Adrenal gland (tissue), 12 donors: Measurements from ENCODE around the gene ASB18. TPM values are rescaled to one million over a fixed set of nuclear protein-coding genes. Genes with fewer than 3 reads are reported as not detected.

Source experiments
- DNase-seq, 7 donors: peaks; one replicate each; pipeline ENCODE4 v3.0.0-alpha.2; 2019 to 2020
- H3K27ac ChIP-seq, 5 donors: fragments of 200-600 bp; sonication (generic) in 4 of 5; 1 replicate in 3 of 5; 2 replicates in 2 of 5; pipeline versions ENCODE4 v1.5.1 to v1.8.0; 2016 to 2020; ENCODE audit warnings: mild to moderate bottlenecking in 1 of 5
- H3K27me3 ChIP-seq: fragments of 200-600 bp; 2 replicates; pipeline ENCODE4 v1.8.0; 2021
- H3K36me3 ChIP-seq, 2 donors: fragments of 200-600 bp; replicated peaks in 1 of 2; 1 replicate in 1 of 2; 2 replicates in 1 of 2; pipeline versions ENCODE4 v1.5.1 to v1.8.0; 2018 to 2022
- H3K4me1 ChIP-seq, 2 donors: fragments of 200-600 bp; replicated peaks in 1 of 2; 1 replicate in 1 of 2; 2 replicates in 1 of 2; pipeline versions ENCODE4 v1.5.1 to v1.8.0; 2018 to 2021
- H3K4me3 ChIP-seq, 4 donors: fragments of 200-600 bp; sonication (generic) in 3 of 4; one replicate each; pipeline ENCODE4 v1.5.1; 2016 to 2018
- H3K9me3 ChIP-seq, 3 donors: fragments of 200-600 bp; sonication (generic) in 1 of 3; replicated peaks in 1 of 3; 1 replicate in 2 of 3; 2 replicates in 1 of 3; pipeline versions ENCODE4 v1.5.1 to v1.8.0; 2016 to 2021
- CTCF ChIP-seq, 6 experiments: fragments of 450-650 bp in 4 of 6; fragments of 200-600 bp in 2 of 6; sonication (generic) in 1 of 6; IDR thresholded peaks; 1 replicate in 5 of 6; 2 replicates in 1 of 6; pipeline versions ENCODE4 v1.5.1 to v1.8.0; 2016 to 2021; ENCODE audit warnings: antibody characterized with exemption in 6 of 6, mild to moderate bottlenecking in 2 of 6, moderate library complexity in 1 of 6
- POLR2A ChIP-seq, 2 donors: fragments of 450-650 bp; IDR thresholded peaks; one replicate each; pipeline ENCODE4 v1.6.1; 2017; ENCODE audit warnings: antibody characterized with exemption in 2 of 2, mild to moderate bottlenecking in 2 of 2, moderate library complexity in 1 of 2
- WGBS, 4 donors: extraction: QIAGEN DNeasy Blood & Tissue Kit in 2 of 4; methylation state at CpG; one replicate each; pipeline versions ENCODE4 v1.1.5 to v1.1.7; 2013 to 2017; 5-methylcytosine and 5-hydroxymethylcytosine counted together
- intact Hi-C, 2 donors: fragments of 100-400 bp; cut with DNase I; formaldehyde crosslinking; loops; one replicate each; pipeline versions ENCODE4 v1.14.1 to v1.15.0; 2022 to 2023
- polyA plus RNA-seq, 3 donors: library from polyadenylated mRNA; stranded (reverse); fragments of 200-250 nt in 2 of 3; fragments of 350-450 nt in 1 of 3; fragmentation: Illumina TruSeq in 1 of 3; extraction: RNeasy Lipid Tissue Mini Kit (QIAGEN cat#74804) in 1 of 3; gene quantifications; one replicate each; pipeline ENCODE4 v1.2.3, GENCODE V29; 2013 to 2014
- total RNA-seq, 9 donors: library from RNA; depleted of rRNA in 4 of 9; stranded (reverse); fragments of >200 nt in 4 of 9; fragments of 120-200 nt in 1 of 9; fragmentation: NEBNext Ultra II Directional in 1 of 9; extraction: Animal tissue kit (Norgen Biotek cat#: 25700) in 1 of 9; gene quantifications; one replicate each; pipeline versions ENCODE4 v1.1.0 to v1.2.4, GENCODE V29; 2013 to 2023
- donor health status: healthy with polysubstance abuse.
- donor health status: Bipolar disorder and iron deficiency.
- donor health status: DM: yes; HTN: yes; CAD: no.
- donor health status: DM: no; HTN: no; CAD: no.
- donor health status: DM: no; HTN: no; CAD: no.
- donor health status: DM: yes; HTN: yes; CAD: no.

The ASB18 gene
- total and polyA plus RNA-seq, 12 donors: not detected

- peaks cover 19% of the 10 kb centered on the region for H3K27me3 ChIP-seq
- no peaks in the 10 kb centered on the region for H3K36me3 ChIP-seq
- no peak overlapping the region for H3K4me3 ChIP-seq
- H3K4me1 ChIP-seq: no peaks in the 10 kb centered on the region
- no peak overlapping the region for H3K27ac ChIP-seq
- no peaks in the 10 kb centered on the region for H3K9me3 ChIP-seq
- 29 to 85% (median 42%) methylated on average over 13 to 92 of the region's 92 CpGs for WGBS, 4 donors
- TF ChIP-seq POLR2A (IDR thresholded peaks at IDR 0.05) (no peak), CTCF (IDR thresholded peaks at IDR 0.05) (no peak)
- intact Hi-C loops: no loop called here
- no peak for DNase-seq
Measured at GRCh38 chr2:236214376-236214995, 49.7 kb downstream of the ASB18 start.

- no peak for DNase-seq
- Histone ChIP-seq H3K36me3 (no peaks in the 10 kb centered on the region), H3K4me1 (no peaks in the 10 kb centered on the region), H3K27ac (no peak overlapping the region), H3K9me3 (no peaks in the 10 kb centered on the region), H3K27me3 (peaks cover 14% of the 10 kb centered on the region), H3K4me3 (no peak overlapping the region)
- TF ChIP-seq POLR2A (IDR thresholded peaks at IDR 0.05): no peak
- no peak for TF ChIP-seq CTCF (IDR thresholded peaks at IDR 0.05)
- 76 to 92% (median 80%) methylated on average over 18 to 25 of the region's 25 CpGs for WGBS, 4 donors
- intact Hi-C loops: no loop called here
Measured at GRCh38 chr2:236211296-236211695, 52.9 kb downstream of the ASB18 start.

- no peak for TF ChIP-seq CTCF (IDR thresholded peaks at IDR 0.05)
- no peak for TF ChIP-seq POLR2A (IDR thresholded peaks at IDR 0.05)
- Histone ChIP-seq H3K9me3 (no peaks in the 10 kb centered on the region), H3K36me3 (no peaks in the 10 kb centered on the region), H3K27me3 (peaks cover 13% of the 10 kb centered on the region), H3K4me1 (no peaks in the 10 kb centered on the region), H3K27ac (no peak overlapping the region), H3K4me3 (no peak overlapping the region)
- 69 to 77% (median 71%) methylated on average over 8 of the region's 8 CpGs for WGBS, 4 donors
- DNase-seq: no peak
- intact Hi-C loops: no loop called here
Measured at GRCh38 chr2:236210536-236210935, 53.7 kb downstream of the ASB18 start.

GRCh38 chr2:236209996-236210395, 54.2 kb downstream of the ASB18 start:
- Histone ChIP-seq H3K36me3 (no peaks in the 10 kb centered on the region), H3K27me3 (peaks cover 11% of the 10 kb centered on the region), H3K4me3 (no peak overlapping the region), H3K9me3 (no peaks in the 10 kb centered on the region), H3K4me1 (no peaks in the 10 kb centered on the region), H3K27ac (no peak overlapping the region)
- TF ChIP-seq CTCF (IDR thresholded peaks at IDR 0.05): no peak
- TF ChIP-seq POLR2A (IDR thresholded peaks at IDR 0.05): no peak
- WGBS, 4 donors: 63 to 82% (median 69%) methylated on average over 5 of the region's 5 CpGs
- intact Hi-C loops: no loop called here
- no peak for DNase-seq
